GM19438 (cell line): ENCODE measurements around the gene GRM4.
"Not testable (repeated sequence)": the region's sequence is repeated elsewhere in the genome, so short reads cannot be mapped to it uniquely, and the experiment has no call there.

Source experiments
- ATAC-seq: cut with Tn5 transposase; IDR thresholded peaks from one replicate; pipeline ENCODE4 v1.9.1; 2021; ENCODE audit warnings: low read depth; ENCODE audit not compliant: unreplicated experiment

The GRM4 gene

DNA sequence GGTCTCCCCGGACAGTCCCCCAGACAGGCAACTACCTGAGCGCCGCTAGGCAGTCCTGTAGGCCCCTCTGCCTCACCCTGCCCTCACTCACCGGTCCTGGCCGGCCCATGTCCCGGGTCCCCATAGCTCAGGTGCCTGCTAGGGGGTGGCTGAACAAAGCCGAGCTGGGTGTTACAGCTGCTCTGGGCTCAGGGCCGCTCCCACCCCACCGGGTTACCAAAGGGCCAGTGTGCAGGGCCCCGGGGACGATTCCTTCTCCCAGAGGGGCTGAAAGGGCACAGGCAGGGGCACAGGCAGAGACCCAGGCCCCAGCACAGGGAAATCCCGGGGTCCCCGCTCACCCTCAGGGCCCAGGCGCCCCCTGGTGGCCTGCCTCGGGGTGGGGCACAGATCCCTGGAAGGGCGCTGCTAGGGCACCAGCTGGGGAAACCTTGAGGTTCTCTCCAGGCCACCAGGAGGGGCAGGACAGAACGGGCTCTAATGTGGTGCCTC, 118.4 kb downstream of the GRM4 start:
- ATAC-seq: no peak

DNA sequence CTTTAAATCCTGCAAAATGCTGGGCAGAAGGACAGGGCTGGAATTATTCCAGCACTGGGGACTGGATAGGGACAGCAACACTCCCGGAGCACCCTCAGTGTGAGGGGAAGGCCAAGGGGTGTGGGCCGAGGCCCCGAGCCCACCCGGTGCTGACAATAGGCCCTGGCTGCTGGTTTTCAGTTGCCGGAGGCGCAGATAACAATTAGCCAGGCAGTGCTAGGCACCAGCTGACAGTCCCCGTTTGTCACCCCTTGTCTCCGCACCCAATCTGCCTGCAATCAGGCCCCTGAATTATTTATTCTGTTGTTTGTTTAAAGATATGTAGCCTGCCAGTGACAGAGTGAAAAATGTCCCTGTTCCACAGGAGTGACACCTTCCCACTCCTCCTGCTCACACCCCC, 120.0 kb downstream of the GRM4 start:
- no peak for ATAC-seq

DNA sequence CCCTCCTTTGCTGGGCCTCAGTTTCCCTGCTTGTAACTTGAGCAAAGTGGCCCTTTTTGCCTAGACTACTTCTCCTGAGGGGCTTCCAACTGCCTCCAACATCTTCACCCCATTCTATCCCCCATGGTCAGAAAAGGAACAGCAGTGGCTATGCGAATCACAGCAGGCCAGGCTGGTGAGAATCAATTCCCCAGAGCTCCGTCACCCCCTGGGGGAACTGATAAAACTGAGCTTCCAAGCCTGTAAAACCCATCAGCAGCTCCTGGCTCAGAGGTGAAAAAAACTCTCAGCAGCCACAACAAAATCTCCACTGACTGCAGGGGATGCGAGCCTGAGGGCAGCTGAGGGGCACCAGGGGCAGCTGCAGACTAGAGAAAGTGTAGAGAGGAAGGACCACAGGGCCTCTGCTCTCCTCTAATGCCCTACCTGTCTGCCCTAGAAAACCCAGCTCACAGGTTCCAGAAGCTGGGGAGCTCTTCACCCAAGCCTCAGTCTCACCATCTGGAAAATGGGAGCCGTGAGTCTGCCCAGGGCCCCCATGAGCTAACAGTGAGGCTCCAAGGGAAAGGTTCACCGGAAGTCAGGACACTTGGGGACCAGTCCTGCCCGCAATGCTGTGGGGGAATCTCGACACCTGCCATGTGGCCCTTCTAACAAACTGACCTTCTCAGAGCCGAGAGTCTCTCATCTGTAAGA, 120.6 kb downstream of the GRM4 start:
- no peak for ATAC-seq

- no peak for ATAC-seq
Measured at GRCh38 chr6:34022873-34023255, 123.0 kb downstream of the GRM4 start.

GRCh38 chr6:34022250-34022872, 123.5 kb downstream of the GRM4 start:
- ATAC-seq: no peak

DNA sequence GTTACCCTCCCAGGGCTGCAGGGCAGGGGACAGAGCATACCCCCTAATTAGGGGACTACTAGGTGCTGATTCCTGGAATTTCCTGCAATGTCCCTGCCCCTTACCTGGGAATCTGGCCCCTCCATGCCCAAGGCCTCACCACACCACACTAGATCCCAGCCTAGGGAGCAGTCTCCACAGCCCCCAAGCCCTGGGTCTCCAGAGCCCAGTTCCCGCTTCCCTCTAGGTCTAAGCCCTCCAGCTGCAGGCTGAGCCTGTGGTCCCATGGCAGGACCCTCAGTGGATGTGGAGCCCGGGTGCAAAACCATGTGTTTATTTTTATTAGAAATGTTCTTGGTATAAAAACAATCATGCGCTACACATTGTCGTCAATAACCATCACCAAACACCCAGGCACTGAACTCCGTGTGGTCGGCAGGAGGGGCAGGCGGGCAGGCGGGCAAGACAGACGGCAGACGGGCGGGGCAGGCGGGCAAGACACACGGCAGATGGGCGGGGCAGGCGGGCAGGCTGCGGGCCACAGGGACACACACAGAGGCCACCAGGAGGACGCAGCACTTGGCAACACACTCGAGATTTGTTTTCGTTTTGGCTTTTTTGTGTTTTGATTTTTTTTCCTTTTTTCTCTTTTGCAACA, 124.2 kb downstream of the GRM4 start:
- ATAC-seq: no peak

DNA sequence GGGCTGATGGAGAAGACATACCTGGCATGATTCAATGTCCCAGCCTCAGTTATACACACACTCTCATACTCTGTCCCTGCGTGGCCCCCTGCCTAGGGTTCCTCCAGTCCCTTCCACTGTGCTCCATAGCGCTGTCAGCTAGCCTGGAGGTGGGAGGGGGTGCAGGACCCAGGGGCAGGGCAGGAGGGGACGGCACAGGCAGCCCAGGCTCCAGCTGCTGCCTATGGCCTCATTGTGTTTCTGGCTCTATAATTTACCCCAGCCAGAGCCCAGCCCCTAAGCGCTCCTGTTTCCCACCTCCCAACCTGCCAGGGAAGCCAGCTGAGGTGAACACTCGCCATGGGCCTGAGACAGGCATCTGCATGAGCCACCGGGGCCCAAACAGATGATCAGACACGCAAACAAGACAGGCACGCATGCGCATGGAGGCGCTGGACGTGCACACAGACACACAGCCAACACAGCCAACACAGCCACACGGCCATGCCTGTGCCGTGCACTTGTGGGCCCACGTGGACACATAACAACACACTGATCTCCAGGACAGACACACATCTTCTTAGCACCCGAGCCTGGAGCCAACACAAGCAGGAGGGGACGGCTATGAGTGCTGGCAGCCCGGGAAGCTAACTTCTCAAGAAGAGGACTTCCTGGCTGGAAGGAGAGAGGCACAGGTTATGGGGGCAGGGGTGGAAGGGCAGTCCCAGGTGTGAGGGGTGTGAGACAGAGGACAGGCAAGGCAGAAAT, 124.9 kb downstream of the GRM4 start:
- ATAC-seq: no peak

- ATAC-seq: no peak
Measured at GRCh38 chr6:34020278-34020677, 125.6 kb downstream of the GRM4 start.

DNA sequence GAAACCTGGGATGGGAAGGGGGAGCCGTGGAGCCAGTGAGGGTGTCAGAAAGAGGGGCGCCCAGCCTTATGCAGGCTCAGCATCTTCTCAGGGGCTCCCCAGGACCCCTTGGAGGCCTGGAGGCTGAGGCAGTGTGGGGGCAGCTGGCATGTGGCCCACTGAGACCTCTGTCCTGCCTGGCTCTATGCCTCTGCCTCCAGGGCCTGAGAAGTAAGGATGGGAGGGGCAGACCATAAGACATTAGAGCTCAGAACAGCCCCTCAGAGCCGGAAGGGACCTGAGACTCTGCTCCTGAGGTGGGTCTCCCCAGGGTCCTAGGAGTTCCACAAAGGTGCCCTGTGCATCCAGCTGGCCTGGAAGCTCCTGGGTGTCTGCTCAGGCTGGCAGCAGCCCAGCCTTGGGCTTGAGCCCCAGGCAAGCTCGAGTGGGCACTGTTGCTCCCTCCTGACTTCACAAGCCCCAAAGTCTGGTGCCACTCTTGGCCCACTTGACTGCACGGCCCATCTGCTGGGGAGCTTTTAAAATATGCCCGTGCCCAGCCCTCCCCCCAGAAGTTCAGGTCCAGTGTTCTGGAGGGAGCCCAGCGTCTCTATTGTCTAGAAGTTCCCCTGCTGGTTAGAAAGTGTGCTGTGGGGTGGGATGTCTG, 126.8 kb downstream of the GRM4 start:
- no peak for ATAC-seq

DNA sequence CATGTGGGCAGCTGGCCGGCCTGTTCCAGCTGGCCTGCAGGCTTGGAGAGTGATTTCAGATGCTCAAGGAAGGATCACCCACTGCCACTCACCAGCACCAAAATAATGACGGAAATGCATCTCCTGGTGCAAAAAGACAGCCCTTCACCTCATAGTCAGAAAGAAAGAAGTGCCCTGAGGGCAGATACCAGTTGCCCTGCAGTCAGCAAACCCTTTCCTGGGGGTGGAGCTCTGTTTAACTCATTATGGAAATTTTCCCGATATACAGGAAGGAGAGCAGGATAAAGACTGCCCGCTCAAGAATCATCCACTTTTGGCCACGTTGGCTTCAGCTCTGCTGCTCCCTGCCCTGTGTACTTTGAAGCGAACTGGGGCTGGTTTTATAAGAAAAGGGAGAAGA, 127.9 kb downstream of the GRM4 start:
- no peak for ATAC-seq

DNA sequence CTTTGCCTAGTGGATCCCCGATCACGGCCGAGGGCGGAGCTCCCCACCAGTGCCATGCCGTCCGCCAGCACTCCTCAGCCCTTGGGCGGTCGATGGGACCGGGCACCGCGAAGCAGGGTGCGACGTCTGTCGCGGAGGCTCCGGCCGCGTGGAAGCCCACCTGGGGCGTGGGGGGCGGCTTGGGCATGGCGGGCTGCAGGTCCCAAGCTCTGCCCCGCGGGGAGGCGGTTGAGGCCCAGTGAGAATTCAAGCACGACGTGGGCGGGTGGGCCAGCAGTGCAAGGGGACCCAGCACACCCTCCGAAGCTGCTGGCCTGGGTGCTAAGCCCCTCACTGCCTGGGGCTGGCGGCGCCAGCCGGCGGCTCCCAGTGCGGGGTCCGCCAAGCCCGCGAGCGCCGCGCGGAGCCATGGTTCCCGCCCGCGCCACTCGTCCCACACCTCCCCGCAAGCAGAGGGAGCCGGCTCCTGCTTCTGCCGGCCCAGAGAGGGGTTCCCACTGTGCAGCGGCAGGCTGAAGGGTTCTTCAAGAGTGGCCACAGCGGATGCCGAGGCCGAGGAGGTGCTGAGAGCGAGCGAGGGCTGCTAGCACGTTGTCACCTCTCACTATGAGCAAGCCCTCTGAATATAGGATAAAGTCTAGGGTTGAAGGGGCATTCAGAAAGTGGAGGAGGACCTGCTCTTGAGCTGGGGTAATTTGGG, 128.6 kb downstream of the GRM4 start:
- ATAC-seq: no peak

GRCh38 chr6:34016573-34016972, 129.3 kb downstream of the GRM4 start:
- ATAC-seq: not testable (repeated sequence)

DNA sequence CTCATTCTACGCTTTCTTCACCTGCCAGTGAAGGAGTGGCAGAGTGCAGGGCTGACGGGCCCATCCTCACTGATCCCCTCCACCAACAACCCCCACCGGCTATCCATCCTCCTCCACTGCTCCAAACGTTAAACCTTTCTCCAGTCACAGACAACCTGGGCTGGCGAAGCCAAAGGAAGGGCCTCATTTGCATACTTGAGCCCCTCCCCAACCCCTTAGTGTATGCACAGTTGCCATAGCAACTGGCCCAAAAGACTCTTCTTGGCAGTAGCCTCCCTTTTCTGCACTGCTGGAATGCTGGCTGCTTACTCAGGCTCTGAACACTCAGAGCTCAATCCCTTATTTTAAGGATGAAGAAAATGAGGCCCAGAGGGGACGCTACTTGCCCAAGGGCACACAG, 130.3 kb downstream of the GRM4 start:
- ATAC-seq: no peak

- ATAC-seq: no peak
Measured at GRCh38 chr6:34011264-34011663, 134.6 kb downstream of the GRM4 start.

DNA sequence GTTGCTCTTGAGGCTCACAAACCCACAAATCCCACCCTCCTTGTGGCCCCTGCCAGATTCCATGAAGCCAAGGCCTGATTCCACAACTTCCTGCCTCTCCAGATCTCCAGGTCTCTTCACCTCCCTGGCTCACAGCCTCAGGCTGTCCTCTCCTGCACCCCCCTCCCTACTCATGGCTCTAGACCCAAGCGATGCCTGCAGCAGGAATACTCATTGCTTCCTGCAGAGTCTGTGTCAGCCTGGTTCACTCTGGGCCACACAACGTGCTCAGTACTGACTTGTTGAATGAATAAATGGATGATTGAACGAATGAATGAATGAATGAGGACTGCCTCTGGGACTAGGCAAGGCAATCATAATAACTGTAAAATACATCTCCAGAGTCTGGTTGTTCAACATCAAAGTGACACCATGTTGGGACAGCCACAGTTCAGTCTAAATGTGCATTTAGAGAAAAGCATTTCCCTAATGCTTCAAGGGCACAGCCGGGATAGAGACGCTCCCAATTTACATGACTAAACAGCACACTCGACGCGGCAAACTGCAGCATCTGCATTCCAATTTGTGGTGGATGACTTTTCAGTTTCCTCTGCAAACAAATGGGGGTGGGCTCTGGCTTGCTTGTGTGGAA, 139.9 kb downstream of the GRM4 start:
- no peak for ATAC-seq

DNA sequence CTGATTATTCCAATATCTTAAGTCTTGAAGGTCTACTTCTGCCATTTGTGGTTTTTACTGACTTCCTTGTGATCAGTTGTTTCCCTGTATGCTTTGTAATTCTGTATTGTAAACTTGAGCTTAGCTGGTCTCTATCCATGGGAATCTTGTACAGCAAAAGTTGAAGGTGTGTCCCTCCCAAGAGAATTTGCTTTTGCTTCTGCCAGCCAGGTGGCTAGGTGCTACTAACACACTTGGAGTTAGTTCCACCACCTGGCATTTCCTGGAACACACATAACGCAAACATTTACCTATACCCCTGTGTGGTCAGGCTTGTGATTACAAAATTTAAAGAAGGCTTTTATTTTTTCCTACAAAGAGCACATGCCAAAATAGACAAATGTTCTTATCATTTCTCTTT, 141.2 kb downstream of the GRM4 start:
- no peak for ATAC-seq

DNA sequence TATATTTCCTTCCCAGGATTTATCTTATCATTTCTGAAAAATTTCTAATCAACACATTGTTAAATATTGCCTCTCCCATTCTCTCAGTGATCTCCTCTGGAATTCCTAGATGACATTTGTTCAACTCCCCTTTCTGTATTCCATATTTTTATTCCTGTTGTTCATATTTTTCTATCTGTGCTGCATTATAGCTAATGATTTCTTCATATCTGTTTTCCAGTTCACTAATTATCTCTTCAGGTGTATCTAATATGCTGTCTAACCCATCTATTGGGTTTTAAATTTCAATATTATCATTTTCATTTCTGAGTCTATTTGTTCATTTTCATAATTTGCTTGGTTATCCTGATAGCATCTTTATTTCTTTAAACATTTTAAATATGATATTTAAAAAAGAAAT, 141.9 kb downstream of the GRM4 start:
- no peak for ATAC-seq

DNA sequence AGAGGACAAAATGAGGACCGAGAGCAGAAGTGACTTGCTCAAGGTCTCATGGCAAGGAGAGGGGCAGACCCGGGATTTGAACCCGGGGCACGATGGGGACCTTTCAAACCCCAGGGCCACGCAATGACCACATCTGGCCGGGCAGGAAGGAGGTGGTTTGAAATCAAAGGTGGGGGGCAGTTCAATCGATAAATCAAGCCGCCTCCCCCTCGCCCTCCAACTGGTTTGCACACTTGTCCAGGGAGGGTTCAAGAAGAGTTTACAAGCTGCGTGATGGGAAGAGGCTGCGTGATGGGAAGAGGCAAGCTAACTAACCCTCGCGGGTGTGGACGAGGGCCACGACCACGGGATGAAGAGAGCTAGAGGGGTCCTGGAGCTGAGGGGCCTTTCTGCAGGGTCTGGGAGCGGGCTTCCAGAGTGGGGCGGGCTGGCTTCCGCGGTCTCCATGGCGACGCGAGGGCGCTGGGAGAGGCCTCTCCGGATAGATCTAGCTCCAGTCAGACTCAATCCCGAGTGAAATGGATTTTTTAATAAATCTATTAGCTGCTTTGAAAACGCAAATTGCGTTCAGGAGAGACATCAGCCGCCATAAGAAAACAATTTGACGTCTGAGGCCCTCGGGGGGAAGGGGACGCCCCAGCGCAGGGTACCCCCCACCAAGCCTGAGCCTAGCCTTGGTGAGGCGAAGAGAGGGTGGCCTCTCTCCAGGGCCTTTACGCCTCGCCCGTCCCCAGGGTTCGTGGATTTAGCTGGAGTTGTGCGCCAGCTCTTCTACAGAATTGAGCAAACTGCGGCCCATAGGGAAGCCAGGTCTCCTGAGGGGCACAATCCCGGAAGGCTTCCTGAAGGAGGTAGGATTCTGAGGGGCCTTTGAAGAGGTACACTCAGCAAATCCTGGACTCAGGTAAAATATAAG, 143.9 kb downstream of the GRM4 start:
- ATAC-seq: no peak

DNA sequence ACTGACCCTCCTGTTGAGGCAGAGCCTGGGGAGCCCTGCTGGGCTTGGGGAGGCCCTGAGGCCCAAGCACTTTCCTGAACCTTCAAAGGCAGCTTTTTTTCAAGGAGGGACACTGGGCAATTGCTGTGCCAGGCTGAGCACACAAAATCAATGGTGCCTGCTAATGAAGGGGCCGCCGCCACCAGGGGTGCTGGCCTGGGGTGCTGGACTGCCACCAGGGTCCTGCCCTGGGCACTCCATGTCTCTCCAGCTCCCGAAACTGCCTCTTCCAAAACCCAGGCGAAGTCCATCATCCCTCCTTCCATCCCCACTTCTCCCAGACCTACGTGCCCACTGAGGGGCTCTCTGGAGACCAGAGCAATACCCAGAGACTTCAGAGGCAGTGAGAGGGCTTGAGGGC, 145.6 kb downstream of the GRM4 start:
- ATAC-seq: no peak
